HepG2 (cell line): ENCODE data around the gene TNXB. TPM values are rescaled to one million over a fixed set of nuclear protein-coding genes. Genes with fewer than 3 reads are reported as not detected.

ENCODE experiments used
- AHR ChIP-seq: IDR thresholded peaks from 2 replicates; pipeline ENCODE4 v1.6.1; 2018; ENCODE audit warnings: missing genetic modification reagents, missing compliant biosample characterization
- CEBPG ChIP-seq: IDR thresholded peaks from 2 replicates; pipeline ENCODE4 v1.6.1; 2016
- DPF2 ChIP-seq: sonication (generic); formaldehyde crosslinking; IDR thresholded peaks from 2 replicates; pipeline ENCODE4 v1.4.0; 2020; ENCODE audit warnings: mild to moderate bottlenecking, low read depth, missing genetic modification reagents, borderline replicate concordance
- ETV6 ChIP-seq: sonication (generic); formaldehyde crosslinking; conservative IDR thresholded peaks from 2 replicates; pipeline ENCODE4 v1.4.0; 2020; ENCODE audit warnings: missing genetic modification reagents
- EZH2 ChIP-seq: conservative IDR thresholded peaks from 2 replicates; pipeline ENCODE4 v1.6.1; 2012; ENCODE audit warnings: mild to moderate bottlenecking, low read depth, low read length, moderate library complexity
- FOXP1 ChIP-seq, 2 experiments: fragments of 450-650 bp in 1 of 2; IDR thresholded peaks; 2 replicates each; pipeline ENCODE4 v1.6.1; 2017 to 2018; ENCODE audit warnings: antibody characterized with exemption in 1 of 2
- KAT8 ChIP-seq: IDR thresholded peaks from 2 replicates; pipeline ENCODE4 v1.6.1; 2016; ENCODE audit warnings: missing genetic modification reagents, missing compliant biosample characterization
- MZF1 ChIP-seq: sonication (generic); formaldehyde crosslinking; IDR thresholded peaks from 2 replicates; pipeline ENCODE4 v1.8.1; 2023; ENCODE audit warnings: mild to moderate bottlenecking, missing genetic modification reagents, borderline replicate concordance
- NFKBIZ ChIP-seq: IDR thresholded peaks from 2 replicates; pipeline ENCODE4 v1.6.1; 2018; ENCODE audit warnings: missing genetic modification reagents, missing compliant biosample characterization
- RARG ChIP-seq: sonication (generic); formaldehyde crosslinking; IDR thresholded peaks from 2 replicates; pipeline ENCODE4 v1.4.0; 2020; ENCODE audit warnings: low read depth, mild to moderate bottlenecking, missing genetic modification reagents
- SNAPC2 ChIP-seq: sonication (generic); formaldehyde crosslinking; IDR thresholded peaks from 2 replicates; pipeline ENCODE4 v1.8.1; 2022; ENCODE audit warnings: mild to moderate bottlenecking, missing genetic modification reagents
- SP4 ChIP-seq: sonication (generic); formaldehyde crosslinking; IDR thresholded peaks from 2 replicates; pipeline ENCODE4 v1.8.1; 2023; ENCODE audit warnings: mild to moderate bottlenecking, missing genetic modification reagents
- THAP11 ChIP-seq: IDR thresholded peaks from 2 replicates; pipeline ENCODE4 v1.6.1; 2016; ENCODE audit warnings: missing biosample characterization, missing genetic modification reagents
- ZKSCAN1 ChIP-seq: fragments of 150-350 bp; IDR thresholded peaks from 2 replicates; pipeline ENCODE4 v1.6.1; 2014; ENCODE audit warnings: low read length
- ZNF230 ChIP-seq: sonication (generic); formaldehyde crosslinking; IDR thresholded peaks from 2 replicates; pipeline ENCODE4 v1.4.0; 2020; ENCODE audit warnings: mild to moderate bottlenecking, missing genetic modification reagents
- ZNF382 ChIP-seq: sonication (generic); formaldehyde crosslinking; IDR thresholded peaks from 2 replicates; pipeline ENCODE4 v1.5.0; 2020; ENCODE audit warnings: missing genetic modification reagents, mild to moderate bottlenecking, borderline replicate concordance
- ZNF496 ChIP-seq: sonication (generic); formaldehyde crosslinking; IDR thresholded peaks from 2 replicates; pipeline ENCODE4 v1.8.1; 2023; ENCODE audit warnings: mild to moderate bottlenecking, moderate library complexity, missing genetic modification reagents; ENCODE audit not compliant: insufficient replicate concordance
- polyA plus RNA-seq, 8 experiments: library from polyadenylated mRNA; depleted of rRNA in 3 of 8; stranded (reverse) in 7 of 8; unstranded in 1 of 8; fragments of >200 nt; fragmentation: Illumina TruSeq in 4 of 8; extraction: Trizol in 4 of 8; gene quantifications; 2 replicates each; pipeline versions ENCODE4 v1.2.1 to v1.2.3, GENCODE V29; 2011 to 2016; ENCODE audit warnings: low read depth in 4 of 8, missing spikeins in 1 of 8, mixed read lengths in 1 of 8; ENCODE audit not compliant: insufficient read depth in 1 of 8
- total RNA-seq, 5 experiments: library from RNA; depleted of rRNA; stranded (reverse); fragments of >200 nt; fragmentation: Illumina TruSeq; extraction: Trizol; gene quantifications; 2 replicates each; pipeline ENCODE4 v1.2.3, GENCODE V29; 2016; ENCODE audit warnings: low read depth in 1 of 5
- TF ChIP-seq, protein P1 (sequence below): sonication (generic); formaldehyde crosslinking; conservative IDR thresholded peaks from 2 replicates; pipeline ENCODE4 v1.4.0; 2020; ENCODE audit warnings: missing genetic modification reagents
- TF ChIP-seq, protein P2 (sequence below): sonication (generic); formaldehyde crosslinking; IDR thresholded peaks from 2 replicates; pipeline ENCODE4 v1.4.0; 2020; ENCODE audit warnings: mild to moderate bottlenecking, missing genetic modification reagents
- TF ChIP-seq, protein P3 (sequence below): sonication (generic); formaldehyde crosslinking; IDR thresholded peaks from 2 replicates; pipeline ENCODE4 v1.5.1; 2020; ENCODE audit warnings: missing genetic modification reagents, mild to moderate bottlenecking, borderline replicate concordance
- TF ChIP-seq, protein P4 (sequence below): IDR thresholded peaks from 2 replicates; pipeline ENCODE4 v1.6.1; 2016; ENCODE audit warnings: low read depth, borderline replicate concordance
- TF ChIP-seq, protein P5 (sequence below): sonication (generic); formaldehyde crosslinking; IDR thresholded peaks from 2 replicates; pipeline ENCODE4 v1.5.0; 2020; ENCODE audit warnings: missing genetic modification reagents
- TF ChIP-seq, protein P6 (sequence below): sonication (generic); formaldehyde crosslinking; IDR thresholded peaks from 2 replicates; pipeline ENCODE4 v1.5.1; 2020; ENCODE audit warnings: mild to moderate bottlenecking, moderate library complexity, missing genetic modification reagents

Gene TNXB
- total and polyA plus RNA-seq, 2 of the 13 experiments (the other 11 are each of a cell fraction or from before 2014, with no cell fraction given), result 1.6 to 2.7 TPM

DNA sequence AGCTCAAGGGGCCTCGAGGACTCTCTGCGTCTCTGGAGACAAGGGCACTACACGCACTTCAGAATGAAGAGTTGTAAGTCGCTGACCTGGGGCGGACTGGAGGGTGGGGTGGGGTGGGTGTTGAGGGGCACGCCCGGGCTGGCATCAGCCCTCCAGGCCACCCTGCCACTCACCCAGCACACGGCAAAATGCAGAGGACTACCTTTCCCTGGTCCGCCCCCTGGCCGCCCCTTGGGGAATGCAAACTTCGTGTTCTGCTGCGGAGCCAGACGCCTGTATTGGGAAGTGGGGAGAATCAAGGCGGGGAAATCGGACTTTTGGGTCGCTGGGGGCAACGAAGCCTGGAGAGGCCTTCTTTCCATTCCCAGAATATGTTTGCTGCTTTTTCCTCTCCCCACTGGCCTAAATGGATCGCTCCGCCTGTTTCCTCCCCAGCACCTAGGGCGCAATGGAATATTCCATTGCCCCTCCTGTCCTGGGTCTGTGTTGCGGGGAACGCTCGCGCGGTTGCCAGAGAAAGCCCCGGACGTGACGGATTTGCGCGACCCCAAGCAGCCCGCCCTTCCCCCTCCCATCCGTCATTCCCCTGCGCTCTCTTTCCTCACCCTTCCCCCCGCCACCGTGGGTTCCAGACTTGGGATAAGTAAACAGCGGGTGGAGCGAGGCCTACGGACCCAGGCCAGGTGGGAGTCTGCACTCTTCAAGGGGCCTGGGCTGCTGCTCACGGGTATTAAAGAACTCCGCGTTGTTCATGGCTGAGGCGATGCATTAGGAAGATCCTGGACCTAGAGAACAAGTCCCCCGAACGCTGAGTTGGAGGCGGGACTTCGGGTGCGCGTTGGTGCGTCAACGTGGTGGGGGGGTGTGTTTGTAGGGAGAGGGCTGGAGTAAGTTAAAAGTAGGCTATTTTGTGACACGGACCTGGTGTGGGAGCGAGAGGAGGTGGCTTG, 44.7 kb upstream of the TNXB start, which contains the start of gene PPT2 (continued):
- TF ChIP-seq, protein P1, sequence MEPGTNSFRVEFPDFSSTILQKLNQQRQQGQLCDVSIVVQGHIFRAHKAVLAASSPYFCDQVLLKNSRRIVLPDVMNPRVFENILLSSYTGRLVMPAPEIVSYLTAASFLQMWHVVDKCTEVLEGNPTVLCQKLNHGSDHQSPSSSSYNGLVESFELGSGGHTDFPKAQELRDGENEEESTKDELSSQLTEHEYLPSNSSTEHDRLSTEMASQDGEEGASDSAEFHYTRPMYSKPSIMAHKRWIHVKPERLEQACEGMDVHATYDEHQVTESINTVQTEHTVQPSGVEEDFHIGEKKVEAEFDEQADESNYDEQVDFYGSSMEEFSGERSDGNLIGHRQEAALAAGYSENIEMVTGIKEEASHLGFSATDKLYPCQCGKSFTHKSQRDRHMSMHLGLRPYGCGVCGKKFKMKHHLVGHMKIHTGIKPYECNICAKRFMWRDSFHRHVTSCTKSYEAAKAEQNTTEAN (CRISPR knock-in tag), result no peak
- TF ChIP-seq ZNF382 (CRISPR knock-in tag) (no peak), MZF1 (no peak), FOXP1 (IDR thresholded peaks at IDR 0.05) (no peak), FOXP1 (CRISPR knock-in tag; IDR thresholded peaks at IDR 0.05) (peak; percentile 18), SNAPC2 (CRISPR knock-in tag) (peak; percentile 71), THAP11 (CRISPR knock-in tag) (peak; percentile 86), SP4 (peak; percentile 84), RARG (CRISPR knock-in tag) (0 out of 2 replicates have a peak, but pooled peaks have one; percentile 36), CEBPG (CRISPR knock-in tag) (peak; percentile 35; the same call in 1 of the 2 replicates), KAT8 (CRISPR knock-in tag) (peak; percentile 94), EZH2 (no peak), ETV6 (CRISPR knock-in tag) (no peak; the same call in 1 of the 2 replicates), ZKSCAN1 (no peak), ZNF230 (CRISPR knock-in tag) (peak; percentile 66; the same call in 1 of the 2 replicates), DPF2 (CRISPR knock-in tag) (no peak), NFKBIZ (no peak), ZNF496 (CRISPR knock-in tag) (no peak), AHR (CRISPR knock-in tag) (peak; percentile 27)
- TF ChIP-seq, protein P2, sequence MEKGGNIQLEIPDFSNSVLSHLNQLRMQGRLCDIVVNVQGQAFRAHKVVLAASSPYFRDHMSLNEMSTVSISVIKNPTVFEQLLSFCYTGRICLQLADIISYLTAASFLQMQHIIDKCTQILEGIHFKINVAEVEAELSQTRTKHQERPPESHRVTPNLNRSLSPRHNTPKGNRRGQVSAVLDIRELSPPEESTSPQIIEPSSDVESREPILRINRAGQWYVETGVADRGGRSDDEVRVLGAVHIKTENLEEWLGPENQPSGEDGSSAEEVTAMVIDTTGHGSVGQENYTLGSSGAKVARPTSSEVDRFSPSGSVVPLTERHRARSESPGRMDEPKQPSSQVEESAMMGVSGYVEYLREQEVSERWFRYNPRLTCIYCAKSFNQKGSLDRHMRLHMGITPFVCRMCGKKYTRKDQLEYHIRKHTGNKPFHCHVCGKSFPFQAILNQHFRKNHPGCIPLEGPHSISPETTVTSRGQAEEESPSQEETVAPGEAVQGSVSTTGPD (CRISPR knock-in tag), result no peak
- TF ChIP-seq, protein P3, sequence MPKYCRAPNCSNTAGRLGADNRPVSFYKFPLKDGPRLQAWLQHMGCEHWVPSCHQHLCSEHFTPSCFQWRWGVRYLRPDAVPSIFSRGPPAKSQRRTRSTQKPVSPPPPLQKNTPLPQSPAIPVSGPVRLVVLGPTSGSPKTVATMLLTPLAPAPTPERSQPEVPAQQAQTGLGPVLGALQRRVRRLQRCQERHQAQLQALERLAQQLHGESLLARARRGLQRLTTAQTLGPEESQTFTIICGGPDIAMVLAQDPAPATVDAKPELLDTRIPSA (CRISPR knock-in tag), result 0 out of 2 replicates have a peak, but pooled peaks have one; percentile 39
- TF ChIP-seq, protein P4, sequence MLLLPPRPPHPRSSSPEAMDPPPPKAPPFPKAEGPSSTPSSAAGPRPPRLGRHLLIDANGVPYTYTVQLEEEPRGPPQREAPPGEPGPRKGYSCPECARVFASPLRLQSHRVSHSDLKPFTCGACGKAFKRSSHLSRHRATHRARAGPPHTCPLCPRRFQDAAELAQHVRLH (CRISPR knock-in tag), result no peak
- TF ChIP-seq, protein P5, sequence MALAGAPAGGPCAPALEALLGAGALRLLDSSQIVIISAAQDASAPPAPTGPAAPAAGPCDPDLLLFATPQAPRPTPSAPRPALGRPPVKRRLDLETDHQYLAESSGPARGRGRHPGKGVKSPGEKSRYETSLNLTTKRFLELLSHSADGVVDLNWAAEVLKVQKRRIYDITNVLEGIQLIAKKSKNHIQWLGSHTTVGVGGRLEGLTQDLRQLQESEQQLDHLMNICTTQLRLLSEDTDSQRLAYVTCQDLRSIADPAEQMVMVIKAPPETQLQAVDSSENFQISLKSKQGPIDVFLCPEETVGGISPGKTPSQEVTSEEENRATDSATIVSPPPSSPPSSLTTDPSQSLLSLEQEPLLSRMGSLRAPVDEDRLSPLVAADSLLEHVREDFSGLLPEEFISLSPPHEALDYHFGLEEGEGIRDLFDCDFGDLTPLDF (CRISPR knock-in tag), result peak; percentile 52; the same call in 1 of the 2 replicates
- TF ChIP-seq, protein P6, sequence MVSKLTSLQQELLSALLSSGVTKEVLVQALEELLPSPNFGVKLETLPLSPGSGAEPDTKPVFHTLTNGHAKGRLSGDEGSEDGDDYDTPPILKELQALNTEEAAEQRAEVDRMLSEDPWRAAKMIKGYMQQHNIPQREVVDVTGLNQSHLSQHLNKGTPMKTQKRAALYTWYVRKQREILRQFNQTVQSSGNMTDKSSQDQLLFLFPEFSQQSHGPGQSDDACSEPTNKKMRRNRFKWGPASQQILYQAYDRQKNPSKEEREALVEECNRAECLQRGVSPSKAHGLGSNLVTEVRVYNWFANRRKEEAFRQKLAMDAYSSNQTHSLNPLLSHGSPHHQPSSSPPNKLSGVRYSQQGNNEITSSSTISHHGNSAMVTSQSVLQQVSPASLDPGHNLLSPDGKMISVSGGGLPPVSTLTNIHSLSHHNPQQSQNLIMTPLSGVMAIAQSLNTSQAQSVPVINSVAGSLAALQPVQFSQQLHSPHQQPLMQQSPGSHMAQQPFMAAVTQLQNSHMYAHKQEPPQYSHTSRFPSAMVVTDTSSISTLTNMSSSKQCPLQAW (CRISPR knock-in tag), result peak; percentile 59
